GM12891 (cell line): Measurements from ENCODE around the gene HAUS7.

Experiments
- DNase-seq: peaks from one replicate; pipeline ENCODE4 v3.0.0; 2011; ENCODE audit warnings: low spot score; ENCODE audit not compliant: insufficient read length
- FAIRE-seq: peaks from 2 replicates; lab custom pipeline; 2011; peaks lifted over from hg19 to GRCh38; lab: Jason Lieb, UNC
- PAX5 ChIP-seq: IDR thresholded peaks from 2 replicates; pipeline ENCODE4 v1.6.1; 2011; ENCODE audit warnings: low read length, moderate library complexity, mild to moderate bottlenecking; ENCODE audit not compliant: insufficient read depth, severe bottlenecking
- POLR2A ChIP-seq: IDR thresholded peaks from 2 replicates; pipeline ENCODE4 v1.6.1; 2011; ENCODE audit warnings: low read depth, low read length, control low read depth
- POLR2AphosphoS5 ChIP-seq: IDR thresholded peaks from 2 replicates; pipeline ENCODE4 v1.6.1; 2011; ENCODE audit warnings: low read depth, low read length, control low read depth
- POU2F2 ChIP-seq: IDR thresholded peaks from 2 replicates; pipeline ENCODE4 v1.6.1; 2011; ENCODE audit warnings: low read depth, mild to moderate bottlenecking, control low read depth, low read length, moderate library complexity
- SPI1 ChIP-seq: IDR thresholded peaks from 2 replicates; pipeline ENCODE4 v1.6.1; 2011; ENCODE audit warnings: low read depth, low read length, control low read depth
- TAF1 ChIP-seq: IDR thresholded peaks from 2 replicates; pipeline ENCODE4 v1.6.1; 2011; ENCODE audit warnings: low read depth, low read length, control low read depth

HAUS7 gene

GRCh38 chrX:153500676-153501280, 30.4 kb upstream of the HAUS7 start:
- TF ChIP-seq POLR2A (no peak), POLR2AphosphoS5 (no peak), TAF1 (no peak), PAX5 (no peak), SPI1 (no peak), POU2F2 (no peak)
- DNase-seq (no peak), FAIRE-seq (peak; percentile 64)

- FAIRE-seq (no peak), DNase-seq (no peak)
Observed at GRCh38 chrX:153499876-153500275, 29.5 kb upstream of the HAUS7 start.

GRCh38 chrX:153499341-153499740, 29.0 kb upstream of the HAUS7 start:
- no peak for DNase-seq
- no peak for FAIRE-seq
- TF ChIP-seq SPI1 (no peak), TAF1 (no peak), POLR2AphosphoS5 (no peak), POU2F2 (no peak), PAX5 (no peak), POLR2A (no peak)

More at GRCh38 chrX:153499876-153500275, 29.5 kb upstream of the HAUS7 start:
- TF ChIP-seq POLR2A, result no peak

GRCh38 chrX:153498453-153498852, 28.1 kb upstream of the HAUS7 start:
- FAIRE-seq (no peak), DNase-seq (no peak)
- TF ChIP-seq POLR2AphosphoS5, result no peak
- TF ChIP-seq POU2F2, result no peak
- TF ChIP-seq POLR2A, result no peak
- no peak for TF ChIP-seq PAX5
- no peak for TF ChIP-seq SPI1

GRCh38 chrX:153496590-153496959, 26.2 kb upstream of the HAUS7 start:
- DNase-seq, result no peak
- TF ChIP-seq POU2F2 (no peak), PAX5 (no peak), TAF1 (no peak), POLR2AphosphoS5 (no peak), SPI1 (no peak), POLR2A (no peak)
- FAIRE-seq, result no peak

- FAIRE-seq (no peak), DNase-seq (no peak)
- no peak for TF ChIP-seq TAF1
- TF ChIP-seq PAX5, result no peak
- no peak for TF ChIP-seq POLR2A
- no peak for TF ChIP-seq POLR2AphosphoS5
- TF ChIP-seq SPI1, result no peak
- no peak for TF ChIP-seq POU2F2
Observed at GRCh38 chrX:153495903-153496589, 25.7 kb upstream of the HAUS7 start.

GRCh38 chrX:153495362-153495751, 25.0 kb upstream of the HAUS7 start:
- DNase-seq (no peak), FAIRE-seq (no peak)
- no peak for TF ChIP-seq SPI1
- TF ChIP-seq POLR2A, result no peak
- no peak for TF ChIP-seq PAX5
- TF ChIP-seq TAF1, result no peak
- no peak for TF ChIP-seq POU2F2
- TF ChIP-seq POLR2AphosphoS5, result no peak

- FAIRE-seq (no peak), DNase-seq (no peak)
- no peak for TF ChIP-seq SPI1
Observed at GRCh38 chrX:153494541-153495361, 24.4 kb upstream of the HAUS7 start, which contains the start of gene BGN. Gene BGN, plus strand, starts transcription at chrX:153494980. Its CDS starts 9,652 bp downstream, at chrX:153504632.

GRCh38 chrX:153494061-153494460, 23.7 kb upstream of the HAUS7 start:
- DNase-seq (no peak), FAIRE-seq (no peak)
- TF ChIP-seq POU2F2 (no peak), SPI1 (no peak)
